NCI-H510A treated with DMSO at 0.1 percent for 48 hours (cell line): ENCODE measurements around the gene ATF6.
"Not testable (repeated sequence)": the region's sequence is repeated elsewhere in the genome, so short reads cannot be mapped to it uniquely, and the experiment has no call there.

Source experiments
- DNase-seq: peaks from one replicate; lab custom pipeline; 2025; lab: John Stamatoyannopoulos, UW

Gene ATF6, protein sequence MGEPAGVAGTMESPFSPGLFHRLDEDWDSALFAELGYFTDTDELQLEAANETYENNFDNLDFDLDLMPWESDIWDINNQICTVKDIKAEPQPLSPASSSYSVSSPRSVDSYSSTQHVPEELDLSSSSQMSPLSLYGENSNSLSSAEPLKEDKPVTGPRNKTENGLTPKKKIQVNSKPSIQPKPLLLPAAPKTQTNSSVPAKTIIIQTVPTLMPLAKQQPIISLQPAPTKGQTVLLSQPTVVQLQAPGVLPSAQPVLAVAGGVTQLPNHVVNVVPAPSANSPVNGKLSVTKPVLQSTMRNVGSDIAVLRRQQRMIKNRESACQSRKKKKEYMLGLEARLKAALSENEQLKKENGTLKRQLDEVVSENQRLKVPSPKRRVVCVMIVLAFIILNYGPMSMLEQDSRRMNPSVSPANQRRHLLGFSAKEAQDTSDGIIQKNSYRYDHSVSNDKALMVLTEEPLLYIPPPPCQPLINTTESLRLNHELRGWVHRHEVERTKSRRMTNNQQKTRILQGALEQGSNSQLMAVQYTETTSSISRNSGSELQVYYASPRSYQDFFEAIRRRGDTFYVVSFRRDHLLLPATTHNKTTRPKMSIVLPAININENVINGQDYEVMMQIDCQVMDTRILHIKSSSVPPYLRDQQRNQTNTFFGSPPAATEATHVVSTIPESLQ

DNA sequence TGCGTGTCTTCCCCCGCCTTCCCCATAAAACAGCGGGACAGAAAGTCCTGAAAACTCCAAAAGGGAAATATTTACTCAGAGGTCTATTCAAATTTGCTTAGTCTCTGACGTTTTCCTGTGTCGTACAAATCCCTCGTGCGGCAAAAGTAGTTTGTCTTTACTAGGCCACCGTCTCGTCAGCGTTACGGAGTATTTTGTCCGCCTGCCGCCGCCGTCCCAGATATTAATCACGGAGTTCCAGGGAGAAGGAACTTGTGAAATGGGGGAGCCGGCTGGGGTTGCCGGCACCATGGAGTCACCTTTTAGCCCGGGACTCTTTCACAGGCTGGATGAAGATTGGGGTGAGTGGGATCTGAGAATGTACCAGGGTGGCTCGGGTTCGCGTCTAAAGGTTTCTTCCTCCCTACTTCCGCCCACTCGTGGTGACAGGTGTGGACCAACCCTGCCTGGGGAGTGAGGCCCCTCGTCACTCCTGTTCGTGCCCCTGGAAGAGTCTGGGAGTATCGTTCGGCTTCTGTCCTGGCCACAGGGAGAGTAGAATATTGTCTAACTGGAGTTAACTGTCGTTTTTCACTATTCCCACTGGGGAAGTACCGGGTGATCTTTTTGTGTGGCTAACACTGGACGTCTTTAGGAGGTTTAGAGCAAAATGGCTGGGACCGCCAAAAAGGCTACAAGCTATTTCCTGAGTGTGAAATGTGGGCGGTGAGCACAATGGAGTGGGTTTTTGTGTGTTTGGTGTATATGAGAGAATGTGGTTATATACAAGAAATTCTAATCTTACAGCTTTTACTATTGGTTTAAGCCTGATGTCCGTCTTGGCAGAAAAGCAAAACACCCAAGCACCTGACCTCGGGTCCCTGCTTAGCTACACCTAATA is at the start of gene ATF6:
Gene ATF6, plus strand, starts transcription at position 219 of the 880 bp plus-strand sequence. Its CDS starts 41 bp downstream, at position 260.
- peak; percentile 89 for DNase-seq

DNA sequence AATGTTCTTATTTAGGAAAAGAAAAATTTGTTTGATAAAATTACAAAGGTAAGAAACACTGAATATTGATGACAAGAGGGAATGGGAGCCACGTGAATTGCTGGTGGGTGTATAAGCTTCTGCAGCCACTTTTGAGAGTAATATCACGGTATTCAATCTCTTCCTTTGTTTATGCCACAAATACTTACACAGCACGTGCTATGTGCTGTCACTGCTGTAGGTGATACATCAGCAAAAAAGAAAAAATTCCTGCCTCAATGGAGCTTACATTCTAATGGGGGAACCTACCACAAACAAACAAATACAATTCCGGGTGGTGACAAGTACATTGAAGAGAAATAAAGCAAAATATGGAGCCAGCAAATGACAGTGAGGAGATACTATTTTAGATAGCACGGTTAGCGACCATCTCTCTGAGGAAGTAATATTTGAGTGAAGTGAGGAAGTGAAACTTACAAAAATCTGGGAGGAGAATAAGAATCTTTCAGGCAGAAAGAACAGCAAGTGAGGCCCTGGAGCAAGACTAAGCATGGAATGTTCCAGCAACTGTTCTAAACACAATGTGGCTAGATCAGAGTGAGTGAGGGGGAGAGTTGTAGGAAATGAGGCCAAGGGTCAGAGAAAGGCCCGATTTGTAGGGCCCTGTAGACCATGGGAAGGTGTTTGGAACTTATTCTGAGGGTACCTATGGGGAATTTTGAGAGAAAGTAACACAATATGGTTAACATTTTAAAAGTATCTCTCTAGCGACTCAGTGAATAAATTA is 47.4 kb upstream of the ATF6 start:
- no peak for DNase-seq

DNA sequence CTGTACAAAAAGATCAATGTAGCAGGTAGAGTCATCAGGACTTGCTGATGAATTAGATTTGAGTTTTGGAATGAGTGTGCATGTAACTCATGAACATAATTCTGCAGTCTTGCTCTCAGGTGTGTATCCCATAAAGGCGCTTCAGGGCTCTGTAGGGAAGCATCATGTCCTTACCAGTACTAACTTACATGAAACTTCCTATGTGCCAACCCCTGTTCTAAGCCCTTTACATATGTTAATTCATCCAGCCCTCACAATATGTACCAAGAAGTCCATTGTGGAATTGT is 46.9 kb upstream of the ATF6 start:
- DNase-seq = no peak

DNA sequence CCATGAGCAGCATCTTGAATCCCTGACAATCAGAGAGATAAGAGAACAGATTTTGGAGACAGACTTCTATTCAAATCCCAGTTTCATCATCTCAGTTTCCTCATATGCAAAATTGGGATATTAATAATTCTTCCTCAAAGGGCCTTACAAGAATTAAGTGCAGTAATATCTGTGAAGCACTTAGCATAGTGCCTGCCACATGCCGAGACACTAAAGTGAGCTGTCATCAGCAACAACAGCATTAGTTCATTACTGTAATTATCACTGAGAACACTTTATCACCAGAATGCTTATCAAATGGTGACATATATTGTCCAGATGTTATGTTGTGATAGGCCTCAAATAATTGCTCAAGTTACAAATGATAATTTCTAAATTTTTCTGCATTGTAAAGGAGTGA is 45.7 kb upstream of the ATF6 start:
- DNase-seq = no peak

- no peak for DNase-seq
Observed at GRCh38 chr1:161720956-161721737, 45.0 kb upstream of the ATF6 start, which contains the start of gene FCRLB. TSS of gene FCRLB (plus strand) at chr1:161721544. CDS start at chr1:161722673, 1,129 bp downstream.

DNA sequence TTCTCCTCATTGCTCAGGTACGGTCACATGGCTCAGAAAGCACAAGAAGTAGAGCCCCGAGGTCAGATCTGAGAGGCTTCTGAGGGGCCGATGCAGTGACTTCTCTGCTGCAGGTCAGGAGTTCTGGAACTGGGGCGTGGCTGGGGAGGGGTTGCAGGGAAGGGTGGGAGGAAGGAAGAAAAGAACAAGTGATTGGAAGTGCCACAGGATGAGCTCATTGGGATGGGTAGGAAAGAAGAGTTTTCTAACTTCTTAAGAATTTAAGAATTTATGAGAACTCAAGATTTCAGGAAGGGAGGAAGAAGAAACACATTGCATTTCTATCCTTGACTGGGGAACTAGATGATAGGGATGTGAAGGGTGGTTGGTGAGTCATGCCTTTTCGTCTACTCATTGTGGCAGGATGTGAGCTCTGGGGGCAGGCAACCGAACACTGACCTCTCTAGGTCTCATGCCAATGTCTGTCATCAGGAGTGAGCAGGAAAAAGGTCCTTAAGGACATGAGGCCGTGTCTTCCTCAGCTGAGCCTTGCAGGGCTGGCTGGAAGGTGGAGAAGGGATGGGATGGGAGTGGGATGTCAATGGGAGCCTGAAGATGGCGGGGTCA is 44.3 kb upstream of the ATF6 start:
- DNase-seq = no peak

DNA sequence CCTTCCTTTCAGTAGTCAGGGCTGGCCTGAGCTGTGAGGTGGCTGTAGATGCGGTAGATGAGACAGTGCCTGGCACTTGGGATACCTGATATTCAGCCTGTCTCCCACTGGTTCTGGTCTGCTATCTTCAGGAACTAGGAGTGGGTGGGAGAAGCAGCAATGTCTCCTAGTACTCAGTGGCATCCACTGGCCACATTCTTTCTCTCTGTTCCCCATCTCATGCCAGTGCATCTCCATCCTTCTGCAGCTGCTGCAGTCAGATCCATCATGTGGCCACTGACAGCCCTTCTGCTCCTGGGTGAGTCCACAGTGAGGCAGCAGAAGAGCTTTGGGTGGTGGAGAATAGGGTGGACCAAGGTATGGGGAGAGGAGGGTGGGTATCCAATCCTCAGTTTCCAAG is 43.7 kb upstream of the ATF6 start:
- no peak for DNase-seq

GRCh38 chr1:161723459-161724141 is 42.5 kb upstream of the ATF6 start:
- no peak for DNase-seq

- not testable (repeated sequence) for DNase-seq
Observed at GRCh38 chr1:161725258-161725907, 40.7 kb upstream of the ATF6 start.

- DNase-seq = peak; percentile 37
Observed at GRCh38 chr1:161725908-161726472, 40.1 kb upstream of the ATF6 start.

- DNase-seq = peak; percentile 32
Observed at GRCh38 chr1:161726473-161727255, 39.5 kb upstream of the ATF6 start.

DNA sequence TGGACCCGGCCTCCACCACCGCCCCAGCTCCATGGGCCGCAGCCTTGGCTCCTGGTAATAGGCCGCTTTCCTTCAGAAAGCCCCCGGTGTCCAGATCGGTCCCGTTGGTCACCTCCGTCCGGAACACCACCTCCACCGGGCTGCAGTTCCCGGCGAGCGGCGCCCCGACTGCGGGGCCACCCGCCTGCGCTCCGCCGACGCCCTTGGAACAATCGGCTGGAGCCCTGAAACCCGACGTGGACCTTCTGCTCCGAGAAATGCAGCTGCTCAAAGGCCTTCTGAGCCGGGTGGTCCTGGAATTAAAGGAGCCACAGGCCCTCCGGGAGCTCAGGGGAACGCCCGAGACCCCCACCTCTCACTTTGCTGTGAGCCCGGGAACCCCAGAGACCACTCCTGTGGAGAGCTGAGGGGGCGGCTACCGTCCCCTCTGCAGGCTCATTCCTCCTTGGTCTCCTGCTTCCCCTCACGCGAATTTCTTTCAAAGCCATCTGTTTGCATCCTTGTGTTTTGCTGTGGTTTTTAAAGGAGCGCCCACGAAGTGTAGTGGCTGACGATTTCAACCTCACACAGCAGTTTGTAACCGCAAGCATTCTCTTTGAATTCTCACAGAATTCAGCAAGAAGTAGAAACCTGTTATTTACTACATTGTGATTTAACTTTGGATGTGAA is 38.7 kb upstream of the ATF6 start:
- no peak for DNase-seq

- DNase-seq = no peak
Observed at GRCh38 chr1:161728376-161729226, 37.5 kb upstream of the ATF6 start.

- no peak for DNase-seq
Observed at GRCh38 chr1:161730050-161730564, 36.0 kb upstream of the ATF6 start.

- DNase-seq = no peak
Observed at GRCh38 chr1:161731241-161731640, 34.9 kb upstream of the ATF6 start.

- DNase-seq = no peak
Observed at GRCh38 chr1:161731981-161732718, 34.0 kb upstream of the ATF6 start.
